GM18909 (cell line): ENCODE measurements around the gene KLF14.
"Not testable (repeated sequence)": the region's sequence is repeated elsewhere in the genome, so short reads cannot be mapped to it uniquely, and the experiment has no call there.

ENCODE experiments used
- ATAC-seq: cut with Tn5 transposase; IDR thresholded peaks from one replicate; pipeline ENCODE4 v1.9.1; 2021; ENCODE audit warnings: mild to moderate bottlenecking; ENCODE audit not compliant: unreplicated experiment, poor library complexity

KLF14 gene

DNA sequence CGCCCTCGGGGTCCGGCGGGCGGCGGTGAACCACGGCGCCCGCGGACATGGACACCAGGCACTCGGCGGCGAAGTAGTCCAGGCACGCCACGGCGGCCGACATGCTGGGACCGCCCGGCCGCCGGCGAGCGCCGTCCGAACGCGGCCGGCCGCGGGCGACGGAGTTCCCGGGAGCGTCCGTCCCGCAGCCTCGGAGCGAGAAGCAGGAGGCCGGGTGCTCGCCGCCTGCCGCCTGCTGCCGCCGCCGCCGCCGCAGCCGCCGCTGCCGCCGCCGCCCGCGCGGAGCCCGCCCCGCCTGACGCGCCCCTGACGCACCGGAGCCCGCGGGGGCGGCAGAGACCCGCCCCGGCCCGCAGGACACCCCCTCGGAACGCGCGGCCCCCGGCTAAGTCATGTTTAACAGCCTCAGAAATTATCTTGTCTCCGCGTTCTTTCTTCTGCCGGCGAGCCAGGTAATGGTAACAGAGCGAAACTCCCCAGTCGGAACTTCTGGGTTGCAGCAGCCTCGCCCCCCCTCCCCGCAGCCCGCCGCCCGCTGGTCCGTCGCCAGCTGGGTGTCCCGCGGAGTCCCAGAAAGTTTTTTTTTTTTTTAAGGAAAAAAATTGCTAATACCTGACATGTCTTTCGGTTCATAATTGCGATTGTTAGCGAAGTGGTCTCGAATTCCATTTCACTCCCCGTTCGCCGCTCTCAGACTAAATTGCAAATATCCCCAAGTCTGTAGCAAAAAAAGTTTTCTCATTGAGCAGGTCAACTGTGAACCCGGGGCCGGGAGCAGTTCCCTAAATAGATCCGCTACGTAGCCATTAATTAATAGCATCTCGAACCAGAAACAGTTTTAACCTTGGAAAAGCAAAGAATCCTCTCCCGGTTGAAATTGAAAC is at the start of gene KLF14:
Gene KLF14, minus strand, starts transcription at position 277 of the 884 bp plus-strand sequence. Its CDS starts 174 bp downstream, at position 103.
- no peak for ATAC-seq

DNA sequence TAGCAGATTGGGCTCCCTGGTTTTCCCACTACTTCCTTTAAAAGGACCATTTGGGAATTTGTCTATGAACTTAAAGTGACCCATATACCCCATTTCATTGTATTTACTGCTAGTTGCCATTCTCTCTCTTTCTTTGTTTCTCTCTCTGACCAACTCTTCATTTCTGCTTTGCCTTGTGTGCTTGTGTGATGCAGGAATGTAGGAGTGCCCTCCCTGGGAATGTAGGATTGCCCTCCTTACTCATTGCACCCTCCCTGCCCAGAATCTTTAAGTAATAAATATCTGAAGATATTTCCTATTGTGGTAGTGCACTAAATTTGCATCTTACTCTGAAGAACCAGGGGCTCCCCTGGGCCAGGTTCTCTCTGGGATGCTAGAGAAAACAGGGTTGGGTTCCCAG is 47.3 kb upstream of the KLF14 start:
- no peak for ATAC-seq

DNA sequence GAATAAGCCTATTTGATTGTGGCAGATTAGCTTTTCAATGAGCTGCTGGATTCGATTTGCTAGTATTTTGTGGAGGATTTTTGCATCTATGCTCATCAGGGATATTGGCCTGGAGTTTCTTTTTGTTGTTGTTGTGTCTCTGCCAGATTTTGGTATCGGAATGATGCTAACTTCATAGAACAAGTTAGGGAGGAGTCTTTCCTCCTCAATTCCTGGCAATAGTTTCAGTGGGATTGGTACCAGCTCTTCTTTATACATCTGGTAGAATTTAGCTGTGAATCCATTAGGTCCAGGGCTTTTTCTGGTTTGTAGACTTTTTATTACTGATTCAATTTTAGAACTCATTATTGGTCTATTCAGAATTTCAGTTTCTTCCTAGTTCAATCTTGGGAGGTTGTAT is 43.4 kb upstream of the KLF14 start:
- no peak for ATAC-seq

DNA sequence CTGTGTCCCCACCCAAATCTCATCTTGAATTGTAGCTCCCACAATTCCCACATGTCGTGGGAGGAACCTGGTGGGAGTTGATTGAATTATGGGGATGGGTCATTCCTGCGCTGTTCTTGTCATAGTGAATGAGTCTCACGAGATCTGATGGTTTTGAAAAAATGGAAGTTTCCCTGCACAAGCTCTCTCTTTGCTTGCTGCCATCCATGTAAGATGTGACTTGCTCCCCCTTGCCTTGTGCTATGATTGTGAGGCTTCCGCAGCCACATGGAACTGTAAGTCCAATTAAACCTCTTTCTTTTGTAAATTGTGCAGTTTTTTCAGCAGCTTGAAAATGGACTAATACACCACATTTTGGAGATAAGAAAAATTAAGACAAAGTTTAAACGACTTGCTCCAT is 38.4 kb upstream of the KLF14 start:
- ATAC-seq = not testable (repeated sequence)

DNA sequence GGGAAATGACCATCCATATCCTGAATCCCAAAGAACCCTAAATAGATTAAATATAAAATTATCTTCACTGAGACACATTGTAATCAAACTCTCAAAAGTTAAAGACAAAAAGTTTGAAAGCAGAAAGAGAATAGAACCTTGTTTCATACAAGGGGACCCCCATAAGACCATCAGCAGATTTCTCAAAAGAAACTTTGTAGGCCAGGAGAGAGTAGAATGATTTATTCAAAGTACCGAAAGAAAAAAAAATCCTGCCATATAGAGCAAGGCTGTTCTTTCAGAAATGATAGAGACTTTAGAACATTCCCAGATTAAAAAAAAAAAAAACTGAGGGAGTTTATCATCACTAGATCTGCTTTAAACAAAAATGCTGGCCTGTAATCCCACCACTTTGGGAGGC is 34.8 kb upstream of the KLF14 start:
- ATAC-seq = no peak

DNA sequence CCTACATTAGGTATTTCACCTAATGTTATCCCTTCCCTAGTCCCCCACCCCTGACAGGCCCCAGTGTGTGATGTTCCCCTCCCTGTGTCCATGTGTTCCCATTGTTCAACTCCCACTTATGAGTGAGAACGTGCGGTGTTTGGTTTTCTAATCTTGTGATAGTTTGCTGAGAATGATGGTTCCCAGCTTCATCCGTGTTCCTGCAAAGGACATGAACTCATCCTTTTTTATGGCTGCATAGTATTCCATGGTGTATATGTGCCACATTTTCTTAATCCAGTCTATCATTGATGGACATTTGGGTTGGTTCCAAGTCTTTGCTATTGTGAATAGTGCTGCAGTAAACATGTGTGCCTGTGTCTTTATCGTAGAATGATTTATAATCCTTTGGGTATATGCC is 30.6 kb upstream of the KLF14 start:
- not testable (repeated sequence) for ATAC-seq

DNA sequence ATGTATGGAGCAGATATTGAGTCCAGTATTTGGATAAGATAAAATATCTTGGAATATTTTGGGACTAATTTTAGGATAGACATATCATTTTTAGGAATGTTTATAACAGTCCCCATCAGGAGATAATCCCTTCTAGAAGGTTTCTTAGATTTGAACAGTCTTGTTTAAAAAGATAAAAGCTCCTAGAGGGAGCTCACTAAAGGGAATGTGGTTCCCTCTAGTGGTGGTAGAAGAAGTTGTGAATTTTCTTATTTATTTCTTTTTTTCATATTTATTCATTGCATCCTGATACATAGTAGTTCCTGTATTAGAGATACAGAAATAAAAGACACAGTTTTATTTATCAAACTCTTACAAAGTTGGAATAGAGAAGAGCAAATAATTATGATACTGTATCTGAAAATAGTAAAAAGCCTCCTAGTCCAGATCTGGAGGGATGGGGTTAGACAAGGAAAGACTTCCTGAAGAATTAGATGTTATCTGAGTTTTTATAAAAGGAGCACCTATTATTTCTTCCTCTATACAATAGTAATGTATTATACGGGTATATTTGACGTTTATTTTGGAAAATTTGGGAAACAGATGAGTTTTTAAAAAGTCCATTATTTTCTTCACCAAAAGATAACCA is 24.5 kb upstream of the KLF14 start:
- no peak for ATAC-seq

DNA sequence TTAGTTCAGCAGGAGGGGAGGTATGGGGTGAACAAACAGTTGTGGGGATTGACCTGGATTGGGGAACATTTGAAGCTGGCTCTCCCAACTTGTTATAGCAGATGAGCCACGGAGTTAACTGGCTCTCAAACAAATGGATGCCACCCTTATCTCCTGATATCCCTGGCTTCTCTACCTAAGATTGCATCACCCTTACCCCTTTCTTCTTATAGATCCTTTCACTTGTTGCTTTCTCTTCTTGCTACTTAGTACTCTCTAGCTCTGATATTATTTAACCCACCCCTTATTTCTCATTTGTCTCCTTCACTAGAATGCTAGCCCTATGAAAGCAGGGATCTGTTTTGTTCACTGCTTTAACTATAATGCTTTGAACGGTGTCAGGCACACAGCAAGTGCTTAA is 22.3 kb upstream of the KLF14 start:
- ATAC-seq = no peak

DNA sequence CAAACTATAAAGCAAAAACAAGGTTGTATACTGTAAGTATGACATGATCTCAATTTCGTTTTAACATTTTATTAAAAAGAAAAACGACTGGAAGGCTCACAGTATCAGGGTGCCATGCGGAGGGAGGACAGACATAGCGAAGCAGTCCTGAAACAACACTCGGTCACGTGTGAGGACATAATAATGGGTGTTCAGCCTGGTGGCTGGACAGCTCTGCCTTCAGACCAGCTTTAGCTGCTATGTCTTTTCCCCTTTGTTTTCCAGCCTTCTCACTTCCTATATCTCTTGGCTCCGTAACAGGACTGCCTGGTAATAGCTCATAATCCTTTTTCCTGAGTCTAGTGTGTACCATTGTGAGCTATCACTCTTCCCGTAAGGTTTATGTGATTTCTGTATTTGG is 18.4 kb upstream of the KLF14 start:
- ATAC-seq = no peak

DNA sequence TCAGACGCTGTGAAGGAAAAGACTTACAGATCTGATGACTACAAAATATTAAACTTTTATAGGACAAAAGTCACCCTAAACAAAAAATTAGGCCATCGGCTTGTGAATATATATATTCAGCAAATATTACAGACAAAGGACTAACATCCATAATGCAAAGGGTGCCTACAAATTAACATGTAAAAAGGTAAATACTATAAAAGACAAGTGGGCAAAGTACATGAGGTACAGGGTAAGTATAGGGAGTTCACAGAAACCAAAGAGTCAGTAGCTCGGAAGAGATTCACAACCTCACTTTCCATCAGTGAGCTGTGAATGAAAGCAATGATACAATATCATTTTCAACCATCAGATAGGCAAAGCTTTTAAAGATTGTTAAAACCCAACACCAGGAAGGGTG is 16.7 kb upstream of the KLF14 start:
- ATAC-seq = no peak

DNA sequence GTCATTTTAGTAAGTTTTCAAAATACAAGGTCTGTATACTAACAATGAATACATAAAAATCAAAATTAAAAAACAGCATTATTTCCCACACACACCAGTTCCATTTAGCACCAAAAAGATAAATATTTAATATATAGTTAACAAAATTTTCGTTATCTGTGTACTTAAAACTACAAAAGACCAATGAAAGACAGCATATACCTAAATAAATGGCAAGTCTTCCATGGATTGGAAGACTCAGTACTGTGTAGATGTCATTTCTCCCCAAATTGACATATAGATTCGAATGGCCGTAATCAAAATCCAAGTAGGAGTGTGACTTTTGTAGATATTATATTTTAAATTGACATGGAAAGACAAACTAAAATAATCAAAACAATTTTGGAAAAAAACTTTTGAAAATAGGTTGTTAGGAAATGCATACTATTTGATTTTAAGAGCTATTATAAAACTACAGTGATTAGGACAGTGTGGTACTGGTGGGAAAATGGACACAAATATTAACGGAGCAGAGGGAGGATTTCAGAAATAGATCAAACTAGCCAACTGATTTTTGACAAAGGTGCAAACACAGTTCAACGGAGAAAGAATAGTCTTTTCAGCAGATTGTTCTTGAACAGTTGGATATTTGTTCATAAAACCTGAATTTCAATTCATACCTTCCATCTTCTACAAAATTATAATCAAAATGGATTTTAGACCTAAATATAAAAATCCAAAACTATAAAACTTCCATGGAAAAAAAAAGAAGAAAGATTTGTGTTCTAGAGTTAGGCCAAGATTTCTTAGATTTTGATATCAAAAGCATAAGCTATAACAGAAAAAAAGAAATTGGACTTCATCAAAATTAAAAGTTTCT is 14.8 kb upstream of the KLF14 start:
- no peak for ATAC-seq

DNA sequence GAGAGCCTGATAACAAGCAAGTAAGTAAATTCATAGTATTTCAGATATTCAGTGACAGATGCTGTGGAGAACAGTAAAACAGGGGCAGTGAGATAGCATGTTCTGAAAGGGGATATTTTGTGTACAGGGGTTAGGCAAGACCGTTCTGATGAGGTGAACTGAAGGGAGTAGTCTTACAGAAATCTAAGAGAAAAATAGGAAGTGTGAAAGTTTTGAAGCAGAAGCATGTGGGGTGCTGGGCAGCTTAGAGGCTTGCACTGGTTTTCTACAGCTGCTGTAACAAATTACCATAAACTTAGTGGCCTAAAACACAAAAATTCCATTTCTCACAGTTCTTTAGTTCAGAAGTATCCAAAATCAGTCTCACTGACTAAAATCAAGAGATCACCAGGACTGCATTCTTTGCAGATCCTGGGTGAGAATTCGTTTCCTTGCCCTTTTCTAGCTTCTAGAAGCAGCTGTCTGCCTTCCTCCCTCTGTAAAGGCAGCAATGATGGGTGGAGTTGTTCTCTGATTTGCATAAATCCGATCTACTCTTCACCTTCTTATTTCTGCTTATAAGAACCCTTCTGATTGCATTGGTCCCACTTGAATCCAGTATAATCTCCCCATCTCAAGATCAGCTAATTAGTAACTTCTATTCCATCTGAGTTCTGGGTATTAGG is 7.5 kb upstream of the KLF14 start:
- ATAC-seq = no peak

DNA sequence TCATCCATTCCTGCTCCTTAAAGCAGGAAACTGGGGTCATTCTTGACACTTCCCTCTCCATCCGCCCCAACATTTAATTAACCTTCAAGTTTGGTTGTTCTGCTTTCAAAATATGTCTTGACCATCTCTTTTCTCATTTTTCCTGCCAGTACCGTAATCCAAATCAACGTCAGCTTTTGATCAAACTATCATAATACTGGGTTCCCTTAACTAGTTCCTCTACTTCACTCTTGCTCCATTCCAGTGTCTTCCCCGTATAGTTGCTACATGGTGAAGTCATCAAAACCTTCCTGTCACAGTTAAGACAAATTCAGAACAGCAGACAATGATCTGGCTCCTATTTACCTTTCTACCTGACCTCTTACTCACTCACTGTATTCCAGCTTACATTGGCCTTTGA is 6.6 kb upstream of the KLF14 start:
- no peak for ATAC-seq

DNA sequence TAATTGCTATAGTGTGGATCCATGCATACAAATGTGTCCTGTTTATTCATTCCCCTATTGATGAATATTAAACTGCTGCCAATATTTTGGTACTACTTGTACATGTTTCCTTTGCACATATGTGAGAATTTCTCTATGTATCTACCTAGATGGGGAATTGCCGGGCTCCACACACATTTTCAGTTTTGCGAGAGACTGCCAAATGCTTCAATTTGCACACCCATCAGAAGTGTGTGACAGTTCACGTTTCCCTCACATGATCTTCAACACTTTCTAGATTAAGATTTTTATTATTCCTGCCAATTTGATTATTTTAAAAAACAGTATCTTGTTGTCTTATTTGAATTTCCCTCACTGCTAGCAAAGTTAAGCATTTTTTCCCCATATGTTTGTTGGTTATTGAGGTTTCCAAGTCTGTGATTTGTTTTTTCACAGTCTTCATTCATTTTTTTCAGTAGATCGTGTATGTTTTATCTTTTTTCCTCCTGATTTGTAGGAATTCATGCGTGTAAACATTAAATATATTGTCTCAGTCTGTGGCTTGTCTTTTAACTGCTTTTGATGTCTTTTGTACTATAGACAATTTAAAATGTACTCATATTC is 2.4 kb upstream of the KLF14 start:
- ATAC-seq = no peak

DNA sequence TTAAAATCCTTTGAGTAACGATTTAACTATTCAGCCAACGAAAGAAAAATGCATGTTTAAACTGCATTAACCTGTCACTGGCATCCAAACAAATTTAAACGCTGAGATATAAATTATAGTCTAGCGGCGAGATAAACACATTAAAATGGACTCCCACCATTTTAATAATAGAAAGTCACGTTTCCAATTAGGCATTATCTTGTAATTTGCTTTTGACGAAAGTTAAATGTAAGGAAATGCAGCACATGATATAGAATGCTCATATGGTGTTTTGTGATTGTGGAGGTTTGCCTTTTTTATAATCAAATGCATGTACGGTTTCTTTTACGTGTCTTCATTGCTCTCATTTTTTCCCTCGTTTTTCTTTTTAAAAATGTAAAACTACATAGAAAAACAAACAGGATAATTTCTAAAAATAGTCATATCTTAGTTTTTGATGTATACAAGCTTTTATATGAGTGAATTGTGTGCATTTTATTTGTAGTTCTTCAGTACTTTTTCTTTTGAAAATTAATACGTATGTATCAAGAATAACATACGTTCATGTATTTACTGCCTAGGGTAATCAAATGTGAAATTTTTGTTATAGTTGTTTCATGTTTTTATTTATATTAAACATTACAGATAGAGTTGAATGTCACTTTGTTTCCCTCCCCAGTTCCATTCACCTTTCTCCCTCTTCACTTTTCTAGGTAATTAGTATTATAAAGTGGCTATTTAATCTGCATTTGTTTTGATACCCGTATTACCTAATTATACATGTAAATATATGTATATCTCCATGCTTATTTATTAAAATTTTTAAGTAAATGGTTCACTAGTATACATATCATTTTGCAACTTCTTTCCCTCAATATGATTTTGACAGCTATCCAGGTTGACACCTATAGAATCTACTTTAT is 1.1 kb upstream of the KLF14 start:
- ATAC-seq = no peak

DNA sequence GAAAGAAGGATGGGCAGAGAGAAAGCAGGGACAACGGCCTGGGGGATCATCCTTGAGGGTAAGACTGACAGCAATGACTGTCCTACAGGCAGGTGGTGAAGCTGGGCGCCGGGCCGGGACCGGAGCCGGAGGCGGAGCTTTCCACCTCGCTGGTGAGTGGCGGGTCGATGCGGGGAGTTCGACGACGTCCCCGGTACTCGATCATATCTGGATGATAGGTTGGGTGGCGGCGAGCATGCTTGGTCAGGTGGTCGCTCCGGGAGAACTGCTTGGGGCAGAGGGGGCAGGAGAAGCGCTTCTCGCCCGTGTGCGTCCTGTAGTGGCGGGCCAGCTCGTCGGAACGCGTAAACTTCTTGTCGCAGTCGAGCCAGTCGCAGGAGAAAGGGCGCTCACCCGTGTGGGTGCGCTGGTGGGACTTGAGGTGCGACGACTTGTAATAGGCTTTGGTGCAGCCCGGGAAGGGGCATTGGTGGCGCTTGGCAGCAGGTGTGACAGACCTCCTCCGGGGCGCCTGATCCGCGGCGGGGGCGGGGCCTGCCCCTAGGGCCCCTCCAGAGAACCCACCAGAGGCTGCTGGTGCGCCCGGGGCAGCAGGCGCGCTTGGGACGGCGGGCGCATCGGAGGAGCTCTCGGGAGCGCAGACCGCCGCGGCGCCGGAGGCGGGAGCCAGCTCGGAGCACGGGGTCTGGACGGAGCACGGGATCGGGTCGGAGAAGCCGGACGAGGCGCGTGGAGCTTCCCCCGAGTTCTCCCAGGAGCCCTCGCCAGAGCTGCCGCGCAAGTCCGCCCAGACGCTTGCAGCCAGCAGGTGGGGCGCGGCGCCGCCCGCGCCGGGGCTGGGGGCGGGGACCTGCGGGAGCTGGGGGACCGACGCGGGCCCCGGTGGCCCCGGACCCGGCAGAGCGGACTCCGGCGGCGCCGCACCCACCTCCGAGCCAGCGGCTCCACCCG is 752 bp downstream of the KLF14 start:
- ATAC-seq = no peak

DNA sequence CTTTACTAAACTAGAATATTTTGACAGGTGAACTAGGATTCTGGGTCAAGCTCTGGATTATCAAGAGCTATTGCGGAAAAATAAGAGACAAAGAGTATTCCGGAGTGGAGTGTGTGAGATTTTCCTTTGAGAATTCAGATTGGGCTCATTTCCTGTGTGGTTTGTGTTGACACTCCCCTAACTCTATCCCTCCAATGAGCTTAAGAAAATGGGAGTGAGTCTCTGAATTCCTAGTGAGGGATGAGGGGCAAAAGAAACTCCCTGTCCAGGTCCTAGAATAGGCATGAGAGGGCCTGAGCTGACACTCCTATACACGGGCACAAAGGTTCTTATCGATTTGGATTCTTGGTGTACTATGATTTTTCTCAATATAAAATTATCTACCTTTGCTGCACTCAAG is 10.2 kb downstream of the KLF14 start:
- no peak for ATAC-seq
